ENCODE measurements around the gene ARHGAP32. TPM values are rescaled to one million over a fixed set of nuclear protein-coding genes. Genes with fewer than 3 reads are reported as not detected.

ARHGAP32 gene
- total RNA-seq, 4 donors from 2014 or later, result 49.1 to 54.9 (median 49.3) TPM

DNA sequence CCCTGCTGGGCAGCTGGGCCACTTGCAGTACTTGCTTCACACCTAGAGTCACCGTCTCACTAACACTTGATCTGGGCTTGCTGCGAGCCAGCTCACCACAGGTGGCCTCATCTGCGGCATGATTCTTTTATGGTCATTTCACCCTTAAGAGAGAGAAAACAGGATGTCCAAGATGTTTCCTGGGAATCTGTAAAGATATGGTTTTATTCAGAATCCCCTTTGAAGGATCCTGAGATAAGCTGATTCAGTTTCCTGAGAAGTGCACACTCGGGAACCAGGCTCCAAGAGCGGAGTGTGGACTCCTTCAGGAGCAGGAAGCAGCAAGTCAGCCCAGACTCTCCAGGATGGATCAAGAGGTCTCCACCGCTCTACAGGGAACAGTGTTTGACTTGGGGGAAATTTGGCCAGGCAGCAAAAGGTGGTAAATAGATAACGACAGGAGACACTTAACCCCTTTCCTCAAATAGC is 227.6 kb downstream of the ARHGAP32 start:
- WGBS, 2 donors, result 82% methylated on average over 7 of the region's 7 CpGs
- no peak for TF ChIP-seq POLR2A (IDR thresholded peaks at IDR 0.05)
- TF ChIP-seq CTCF (IDR thresholded peaks at IDR 0.05), result no peak
- H3K4me3 ChIP-seq (ENCODE audit: low read depth, poor library complexity, severe bottlenecking), result no peak overlapping the region
- intact Hi-C loops (cut with DNase I; ENCODE audit: low total_unique reads), result no loop called here
- no peak for DNase-seq (ENCODE audit: low spot score in 2 of 2)

DNA sequence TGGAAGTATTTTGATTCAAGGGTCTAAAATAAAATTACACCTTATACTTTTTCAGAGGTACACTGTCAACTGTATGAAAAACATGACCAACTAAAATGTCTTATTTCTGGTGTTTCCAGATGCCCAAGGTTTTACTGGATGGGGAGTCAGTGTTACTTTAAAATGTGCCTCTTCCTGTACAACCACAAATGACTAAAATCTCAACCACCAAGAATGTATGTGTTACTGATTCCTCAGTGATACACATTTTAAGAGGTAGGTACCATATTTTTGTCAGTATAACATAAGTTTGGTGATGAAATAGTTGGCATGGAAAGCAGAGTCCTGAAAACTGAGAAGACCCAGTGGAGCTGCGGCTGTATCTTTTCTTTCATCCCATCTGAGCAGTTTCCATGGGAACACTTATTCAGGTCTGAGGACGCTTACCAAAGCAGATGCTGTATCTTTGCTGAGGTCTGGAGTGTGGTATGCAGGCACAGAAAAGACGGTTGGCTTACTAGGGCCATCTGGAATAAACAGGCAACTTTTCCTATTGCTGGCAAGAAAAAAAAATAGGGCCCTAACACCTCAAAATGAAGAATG is 228.3 kb downstream of the ARHGAP32 start:
- WGBS, 2 donors, result 79 to 80% methylated on average over 3 of the region's 3 CpGs
- intact Hi-C loops (cut with DNase I; ENCODE audit: low total_unique reads), result no loop called here
- DNase-seq (ENCODE audit: low spot score in 2 of 2), result no peak
- TF ChIP-seq CTCF (IDR thresholded peaks at IDR 0.05) (no peak), POLR2A (IDR thresholded peaks at IDR 0.05) (no peak)
- no peak overlapping the region for H3K4me3 ChIP-seq (ENCODE audit: low read depth, poor library complexity, severe bottlenecking)

- DNase-seq (ENCODE audit: low spot score in 2 of 2), result no peak
- no peak overlapping the region for H3K4me3 ChIP-seq (ENCODE audit: low read depth, poor library complexity, severe bottlenecking)
- intact Hi-C loops (cut with DNase I; ENCODE audit: low total_unique reads), result no loop called here
- WGBS, 2 donors, result 89 to 94% methylated on average over 5 of the region's 5 CpGs
- TF ChIP-seq POLR2A (IDR thresholded peaks at IDR 0.05) (no peak), CTCF (IDR thresholded peaks at IDR 0.05) (no peak)
Measured at GRCh38 chr11:128962896-128963295, 229.2 kb downstream of the ARHGAP32 start.

DNA sequence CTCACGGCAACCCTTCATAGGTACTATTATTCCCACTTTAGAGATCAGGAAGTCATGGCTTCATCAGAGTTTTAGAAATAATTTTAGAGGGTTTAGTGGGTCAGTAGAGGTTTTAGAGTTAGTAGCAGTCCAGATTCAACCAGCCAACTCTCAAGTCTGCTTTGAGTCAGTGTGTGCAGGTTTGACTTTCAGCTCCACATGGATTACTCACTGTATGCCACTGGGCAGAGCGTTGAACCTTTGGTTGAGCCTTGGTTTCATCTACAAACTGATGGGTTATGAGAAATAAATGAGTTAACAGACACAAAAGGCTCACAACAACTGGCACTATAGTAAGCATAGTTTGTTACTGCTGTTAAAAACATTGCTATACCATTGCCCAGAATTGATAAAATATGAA is 230.5 kb downstream of the ARHGAP32 start:
- intact Hi-C loops (cut with DNase I; ENCODE audit: low total_unique reads), result no loop called here
- 90 to 91% methylated on average over 2 of the region's 2 CpGs for WGBS, 2 donors
- no peak for DNase-seq (ENCODE audit: low spot score in 2 of 2)
- TF ChIP-seq CTCF (IDR thresholded peaks at IDR 0.05) (no peak), POLR2A (IDR thresholded peaks at IDR 0.05) (no peak)
- no peak overlapping the region for H3K4me3 ChIP-seq (ENCODE audit: low read depth, poor library complexity, severe bottlenecking)

DNA sequence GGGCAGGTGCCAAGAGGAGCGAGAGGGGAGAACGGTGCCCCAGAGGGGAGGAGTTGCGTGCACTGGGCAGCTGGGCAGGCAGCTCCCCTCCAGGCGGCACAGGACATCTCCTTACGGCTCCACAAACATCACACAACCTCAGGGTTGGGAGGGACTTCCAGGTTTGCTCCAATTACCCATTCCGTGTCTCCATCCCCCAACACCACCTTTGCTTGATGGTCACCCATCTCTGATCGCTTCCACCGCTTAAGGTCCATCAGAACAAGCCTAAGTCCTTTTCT is 235.0 kb downstream of the ARHGAP32 start:
- TF ChIP-seq CTCF (IDR thresholded peaks at IDR 0.05) (no peak), POLR2A (IDR thresholded peaks at IDR 0.05) (no peak)
- no peak for DNase-seq (ENCODE audit: low spot score in 2 of 2)
- intact Hi-C loops (cut with DNase I; ENCODE audit: low total_unique reads), result loop anchor here (5.0 kb wide), 2 partner anchors 75 to 785 kb away; no protein-coding TSS in a partner anchor
- H3K4me3 ChIP-seq (ENCODE audit: low read depth, poor library complexity, severe bottlenecking), result no peak overlapping the region
- 65 to 71% methylated on average over 8 of the region's 8 CpGs for WGBS, 2 donors

All from lower leg skin (tissue), 4 donors.